H1 (cell line): ENCODE data around the gene GAS2.

Source experiments
- CTCF ChIP-seq, 3 experiments: IDR thresholded peaks; 1 replicate in 2 of 3; 2 replicates in 1 of 3; pipeline versions ENCODE4 v1.5.1 to v1.6.1; 2011; ENCODE audit warnings: low read length in 3 of 3, mild to moderate bottlenecking in 3 of 3, inconsistent platforms in 2 of 3, low read depth in 1 of 3, moderate library complexity in 1 of 3; ENCODE audit not compliant: insufficient read depth in 1 of 3; ENCODE audit errors: control extremely low read depth in 1 of 3
- MAFK ChIP-seq: IDR thresholded peaks from 2 replicates; pipeline ENCODE4 v1.6.1; 2012; ENCODE audit warnings: low read depth, mild to moderate bottlenecking, improper control_type of control experiment, low read length
- RAD21 ChIP-seq, 2 experiments: IDR thresholded peaks in 1 of 2; conservative IDR thresholded peaks in 1 of 2; 2 replicates each; pipeline ENCODE4 v1.6.1; 2011; ENCODE audit warnings: low read depth in 2 of 2, low read length in 2 of 2, improper control_type of control experiment in 1 of 2, inconsistent platforms in 1 of 2, mild to moderate bottlenecking in 1 of 2, moderate library complexity in 1 of 2
- SP4 ChIP-seq: IDR thresholded peaks from 2 replicates; pipeline ENCODE4 v1.6.1; 2012; ENCODE audit warnings: low read length, inconsistent platforms
- USF2 ChIP-seq: IDR thresholded peaks from 2 replicates; pipeline ENCODE4 v1.6.1; 2011; ENCODE audit warnings: low read length, improper control_type of control experiment

- no peak for TF ChIP-seq RAD21 (IDR thresholded peaks at IDR 0.05 in 1 of 2, conservative IDR thresholded peaks at IDR 0.05 in 1 of 2; ENCODE audit: low read depth in 2 of 2, low read length in 2 of 2)
- no peak for TF ChIP-seq USF2
- TF ChIP-seq MAFK, result no peak
- TF ChIP-seq SP4, result no peak
- TF ChIP-seq CTCF (IDR thresholded peaks at IDR 0.05; ENCODE audit: control extremely low read depth in 1 of 3, insufficient read depth in 1 of 3, low read depth in 1 of 3, low read length in 3 of 3), result no peak
Measured at GRCh38 chr11:22749536-22749935, 83.1 kb downstream of the GAS2 start.
